Common myeloid progenitor, CD34-positive (primary cell): Measurements from ENCODE around the gene RAB31.

Experiments used
- CTCF ChIA-PET: fragments of 350-600 bp; sonication (Branson Sonifier 250); formaldehyde crosslinking; loops from one replicate; lab custom pipeline; 2021; ENCODE audit warnings: antibody characterized with exemption; lab: Charles Lee
- POLR2A ChIA-PET: fragments of 350-600 bp; sonication (Branson Sonifier 250); formaldehyde crosslinking; loops from one replicate; lab custom pipeline; 2021; ENCODE audit warnings: antibody characterized with exemption; lab: Charles Lee
- DNase-seq, 3 donors: peaks; one replicate each; pipeline versions ENCODE4 v3.0.0 to v3.0.0-alpha.2; 2013
- H3K27ac ChIP-seq, 2 experiments: 1 replicate in 1 of 2; 2 replicates in 1 of 2; pipeline ENCODE4 v1.7.0; 2013; ENCODE audit warnings: inconsistent platforms in 2 of 2, low read length in 2 of 2, mild to moderate bottlenecking in 2 of 2, low read depth in 1 of 2, moderate library complexity in 1 of 2; ENCODE audit not compliant: severe bottlenecking in 2 of 2, insufficient read depth in 1 of 2, poor library complexity in 1 of 2
- H3K27me3 ChIP-seq, 5 experiments: replicated peaks in 2 of 5; 1 replicate in 3 of 5; 2 replicates in 2 of 5; pipeline versions ENCODE4 v1.6.1 to v1.7.0; 2013; ENCODE audit warnings: low read length in 4 of 5, mild to moderate bottlenecking in 2 of 5, moderate library complexity in 2 of 5, inconsistent platforms in 1 of 5; ENCODE audit not compliant: insufficient read depth in 5 of 5, control insufficient read depth in 4 of 5
- H3K36me3 ChIP-seq, 4 experiments: 1 replicate in 2 of 4; 2 replicates in 2 of 4; pipeline versions ENCODE4 v1.6.1 to v1.7.0; 2013; ENCODE audit warnings: low read length in 3 of 4, control low read depth in 1 of 4, mild to moderate bottlenecking in 1 of 4; ENCODE audit not compliant: control insufficient read depth in 4 of 4, insufficient read depth in 4 of 4
- H3K4me1 ChIP-seq, 4 experiments: 1 replicate in 3 of 4; 2 replicates in 1 of 4; pipeline versions ENCODE4 v1.6.1 to v1.7.1; 2013; ENCODE audit warnings: low read length in 3 of 4, mild to moderate bottlenecking in 3 of 4, control low read depth in 1 of 4, inconsistent platforms in 1 of 4, moderate library complexity in 1 of 4; ENCODE audit not compliant: control insufficient read depth in 4 of 4, insufficient read depth in 4 of 4; ENCODE audit errors: control extremely low read depth in 1 of 4
- H3K4me3 ChIP-seq, 7 experiments: 1 replicate in 4 of 7; 2 replicates in 3 of 7; pipeline versions ENCODE4 v1.5.1 to v1.7.0; 2013; ENCODE audit warnings: mild to moderate bottlenecking in 7 of 7, low read length in 6 of 7, moderate library complexity in 6 of 7, inconsistent platforms in 2 of 7, low read depth in 2 of 7, control low read depth in 1 of 7; ENCODE audit not compliant: insufficient read depth in 4 of 7, control insufficient read depth in 1 of 7; ENCODE audit errors: extremely low read depth in 1 of 7
- H3K9me3 ChIP-seq, 5 experiments: 1 replicate in 4 of 5; 2 replicates in 1 of 5; pipeline versions ENCODE4 v1.6.1 to v1.7.1; 2013; ENCODE audit warnings: low read length in 4 of 5, mild to moderate bottlenecking in 2 of 5, inconsistent platforms in 1 of 5, low read depth in 1 of 5, moderate library complexity in 1 of 5; ENCODE audit not compliant: control insufficient read depth in 4 of 5, insufficient read depth in 2 of 5; ENCODE audit errors: control extremely low read depth in 1 of 5
- WGBS: methylation state at CpG from one replicate; pipeline ENCODE4 v1.1.5; 2013; ENCODE audit not compliant: insufficient coverage; 5-methylcytosine and 5-hydroxymethylcytosine counted together

RAB31 gene

GRCh38 chr18:9716780-9717563 lies 8.9 kb downstream of the RAB31 start:
- WGBS: 86% methylated on average over 5 of the region's 8 CpGs
- peaks cover 0 to 3% (median 0%) of the 10 kb centered on the region in 5 experiments for H3K9me3 ChIP-seq
- ChIA-PET POLR2A (interaction anchor here (0.7 kb wide), 1 partner anchor 44 kb away, joined by 3 read pairs; no protein-coding TSS in a partner anchor), CTCF (no interaction called here)
- DNase-seq: no peak
- H3K27me3 ChIP-seq: no peaks in the 10 kb centered on the region
- H3K4me3 ChIP-seq: no peak overlapping the region
- no peak overlapping the region for H3K27ac ChIP-seq
- peaks cover 0 to 36% (median 5%) of the 10 kb centered on the region in 4 experiments for H3K4me1 ChIP-seq
- H3K36me3 ChIP-seq: peaks cover 0 to 7% (median 0%) of the 10 kb centered on the region in 4 experiments

GRCh38 chr18:9719421-9719981 lies 11.4 kb downstream of the RAB31 start:
- CTCF ChIA-PET: no interaction called here
- Histone ChIP-seq H3K9me3 (peaks cover 0 to 3% (median 0%) of the 10 kb centered on the region in 5 experiments), H3K36me3 (peaks cover 0 to 10% (median 0%) of the 10 kb centered on the region in 4 experiments), H3K27ac (no peak overlapping the region), H3K4me3 (no peak overlapping the region), H3K27me3 (no peaks in the 10 kb centered on the region), H3K4me1 (peaks cover 0 to 26% (median 0%) of the 10 kb centered on the region in 4 experiments)
- POLR2A ChIA-PET: no interaction called here
- WGBS: 96% methylated on average over 12 of the region's 12 CpGs
- no peak for DNase-seq

GRCh38 chr18:9720327-9720726 lies 12.2 kb downstream of the RAB31 start:
- ChIA-PET CTCF (no interaction called here), POLR2A (no interaction called here)
- Histone ChIP-seq H3K9me3 (peaks cover 0 to 3% (median 0%) of the 10 kb centered on the region in 5 experiments), H3K36me3 (peaks cover 0 to 10% (median 0%) of the 10 kb centered on the region in 4 experiments), H3K4me1 (peaks cover 0 to 20% (median 0%) of the 10 kb centered on the region in 4 experiments), H3K27me3 (no peaks in the 10 kb centered on the region), H3K27ac (no peak overlapping the region), H3K4me3 (no peak overlapping the region)
- no peak for DNase-seq
- 97% methylated on average over 3 of the region's 8 CpGs for WGBS

GRCh38 chr18:9721893-9722550 lies 13.9 kb downstream of the RAB31 start:
- 88% methylated on average over 9 of the region's 9 CpGs for WGBS
- Histone ChIP-seq H3K36me3 (peaks cover 0 to 17% (median 0%) of the 10 kb centered on the region in 4 experiments), H3K4me1 (peaks cover 0 to 6% (median 0%) of the 10 kb centered on the region in 4 experiments), H3K4me3 (no peak overlapping the region), H3K27ac (no peak overlapping the region), H3K9me3 (peaks cover 0 to 3% (median 0%) of the 10 kb centered on the region in 5 experiments), H3K27me3 (no peaks in the 10 kb centered on the region)
- POLR2A ChIA-PET: no interaction called here
- CTCF ChIA-PET: interaction anchor here (0.6 kb wide), 1 partner anchor 906 kb away, joined by 3 read pairs; no protein-coding TSS in a partner anchor
- no peak for DNase-seq

- no peak for DNase-seq
- Histone ChIP-seq H3K9me3 (peaks cover 0 to 3% (median 0%) of the 10 kb centered on the region in 5 experiments), H3K36me3 (peaks cover 0 to 15% (median 0%) of the 10 kb centered on the region in 4 experiments), H3K27me3 (no peaks in the 10 kb centered on the region), H3K4me3 (no peak overlapping the region), H3K4me1 (peaks cover 0 to 4% (median 0%) of the 10 kb centered on the region in 4 experiments), H3K27ac (no peak overlapping the region)
- 100% methylated on average over 3 of the region's 3 CpGs for WGBS
- CTCF ChIA-PET: interaction anchor here (0.6 kb wide), 1 partner anchor 906 kb away, joined by 3 read pairs; no protein-coding TSS in a partner anchor
- POLR2A ChIA-PET: no interaction called here
Measured at GRCh38 chr18:9722691-9723090, 14.6 kb downstream of the RAB31 start.

GRCh38 chr18:9724797-9725585 lies 16.9 kb downstream of the RAB31 start:
- CTCF ChIA-PET: no interaction called here

More at GRCh38 chr18:9724797-9725585, 16.9 kb downstream of the RAB31 start:
- 95% methylated on average over 4 of the region's 5 CpGs for WGBS
- no peak overlapping the region for H3K4me3 ChIP-seq
- H3K36me3 ChIP-seq: peaks cover 0 to 15% (median 0%) of the 10 kb centered on the region in 4 experiments
- POLR2A ChIA-PET: no interaction called here
- H3K4me1 ChIP-seq: peaks cover 0 to 4% (median 0%) of the 10 kb centered on the region in 4 experiments
- DNase-seq: no peak
- H3K27me3 ChIP-seq: no peaks in the 10 kb centered on the region
- H3K27ac ChIP-seq: no peak overlapping the region
- H3K9me3 ChIP-seq: peaks cover 0 to 3% (median 0%) of the 10 kb centered on the region in 5 experiments
